HepG2 (cell line): ENCODE measurements around the gene CCDC18. TPM values are rescaled to one million over a fixed set of nuclear protein-coding genes. Genes with fewer than 3 reads are reported as not detected.
"Not testable (repeated sequence)": the region's sequence is repeated elsewhere in the genome, so short reads cannot be mapped to it uniquely, and the experiment has no call there.

Experiments used
- ATAC-seq: fragments of 200-7000 bp; cut with Tn5 transposase; 3 replicates; pipeline ENCODE4 v1.9.1; 2020; ENCODE audit warnings: mild to moderate bottlenecking, moderate library complexity
- BruUV-seq: library from RNA; stranded (reverse); fragments of 400-500 nt; replicated peaks from 2 replicates; lab custom pipeline; 2021; lab: Mats Ljungman, UMichigan
- CTCF ChIA-PET: fragments of 300-600 bp; formaldehyde crosslinking; extraction: SDS; loops from one replicate; lab custom pipeline; 2021; ENCODE audit warnings: low total read pairs, inconsistent platforms, low intra/inter-chr PET ratio; lab: Yijun Ruan, JAX
- POLR2A ChIA-PET: fragments of 350-600 bp; sonication (Branson Sonifier 250); formaldehyde crosslinking; loops from one replicate; lab custom pipeline; 2020; ENCODE audit warnings: antibody characterized with exemption, inconsistent platforms; lab: Yijun Ruan, JAX
- DNase-seq: peaks from one replicate; pipeline ENCODE4 v3.0.0-alpha.2; 2015; ENCODE audit warnings: low spot score
- FAIRE-seq: peaks from 3 replicates; lab custom pipeline; 2011; peaks lifted over from hg19 to GRCh38; lab: Jason Lieb, UNC
- H2AFZ ChIP-seq: one replicate; pipeline ENCODE4 v1.6.1; 2011; ENCODE audit warnings: low read length, inconsistent platforms
- H3K27ac ChIP-seq: fragments of 300-600 bp; 3 replicates; pipeline ENCODE4 v1.8.0; 2011; ENCODE audit warnings: mixed run types, mild to moderate bottlenecking, mixed read lengths, low read length, inconsistent platforms; ENCODE audit not compliant: insufficient read depth; ENCODE audit errors: extremely low read length
- H3K27me3 ChIP-seq, 2 experiments: fragments of 200-600 bp in 1 of 2; 2 replicates in 1 of 2; 3 replicates in 1 of 2; pipeline versions ENCODE4 v1.6.0 to v1.8.0; 2011; ENCODE audit warnings: low read length in 2 of 2, mild to moderate bottlenecking in 2 of 2, moderate library complexity in 2 of 2, inconsistent platforms in 1 of 2; ENCODE audit not compliant: insufficient read depth in 2 of 2, control insufficient read depth in 1 of 2
- H3K36me3 ChIP-seq, 2 experiments: fragments of 200-600 bp in 1 of 2; replicated peaks in 1 of 2; 2 replicates in 1 of 2; 3 replicates in 1 of 2; pipeline versions ENCODE4 v1.5.1 to v1.8.0; 2011; ENCODE audit warnings: low read length in 2 of 2, inconsistent platforms in 1 of 2; ENCODE audit not compliant: insufficient read depth in 2 of 2, control insufficient read depth in 1 of 2
- H3K4me1 ChIP-seq: 2 replicates; pipeline ENCODE4 v1.5.1; 2012; ENCODE audit warnings: low read length, inconsistent platforms; ENCODE audit not compliant: insufficient read depth
- H3K4me2 ChIP-seq: 2 replicates; pipeline ENCODE4 v1.6.0; 2011; ENCODE audit warnings: low read depth, low read length, inconsistent platforms
- H3K4me3 ChIP-seq, 3 experiments: fragments of 200-600 bp in 1 of 3; sonication (generic), shearing (Covaris generic) in 1 of 3; replicated peaks in 1 of 3; 2 replicates each; pipeline ENCODE4 v1.5.1; 2011 to 2016; ENCODE audit warnings: low read length in 3 of 3, inconsistent platforms in 2 of 3, low read depth in 2 of 3, mild to moderate bottlenecking in 2 of 3, control low read depth in 1 of 3, mixed read lengths in 1 of 3; ENCODE audit not compliant: insufficient read depth in 1 of 3
- H3K79me2 ChIP-seq: one replicate; pipeline ENCODE4 v1.6.1; 2011; ENCODE audit warnings: low read length, inconsistent platforms; ENCODE audit not compliant: insufficient read depth
- H3K9ac ChIP-seq: 2 replicates; pipeline ENCODE4 v1.6.0; 2011; ENCODE audit warnings: mild to moderate bottlenecking, low read depth, low read length, inconsistent platforms; ENCODE audit not compliant: insufficient read depth
- H3K9me3 ChIP-seq: 2 replicates; pipeline ENCODE4 v1.5.1; 2012; ENCODE audit warnings: mild to moderate bottlenecking, low read length
- H4K20me1 ChIP-seq: 2 replicates; pipeline ENCODE4 v1.6.0; 2011; ENCODE audit warnings: inconsistent platforms, mild to moderate bottlenecking, low read length, moderate library complexity; ENCODE audit not compliant: insufficient read depth
- E2F5 ChIP-seq: sonication (generic); formaldehyde crosslinking; conservative IDR thresholded peaks from 2 replicates; pipeline ENCODE4 v1.4.0; 2020; ENCODE audit warnings: missing genetic modification reagents
- FIP1L1 ChIP-seq: fragments of 200-400 bp; formaldehyde crosslinking; IDR thresholded peaks from 2 replicates; pipeline ENCODE4 v1.6.1; 2018; ENCODE audit warnings: low read depth, mild to moderate bottlenecking, low read length, moderate library complexity, borderline replicate concordance; ENCODE audit not compliant: insufficient read depth
- FOXJ3 ChIP-seq: sonication (generic); formaldehyde crosslinking; IDR thresholded peaks from 2 replicates; pipeline ENCODE4 v1.4.0; 2020; ENCODE audit warnings: missing genetic modification reagents, mild to moderate bottlenecking, borderline replicate concordance
- KAT8 ChIP-seq: IDR thresholded peaks from 2 replicates; pipeline ENCODE4 v1.6.1; 2016; ENCODE audit warnings: missing genetic modification reagents, missing compliant biosample characterization
- KDM5A ChIP-seq: fragments of 200-600 bp; sonication (generic); IDR thresholded peaks from 2 replicates; pipeline ENCODE4 v1.7.0; 2018; ENCODE audit warnings: antibody characterized with exemption, mild to moderate bottlenecking, low read length, borderline replicate concordance
- ZNF407 ChIP-seq: sonication (generic); formaldehyde crosslinking; IDR thresholded peaks from one replicate; pipeline ENCODE4 v1.5.1; 2020; ENCODE audit warnings: mild to moderate bottlenecking, missing genetic modification reagents; ENCODE audit errors: not compliant biosample characterization
- ZNF577 ChIP-seq: sonication (generic); formaldehyde crosslinking; IDR thresholded peaks from 2 replicates; pipeline ENCODE4 v1.4.0; 2020; ENCODE audit warnings: mild to moderate bottlenecking, low read depth, missing genetic modification reagents, borderline replicate concordance
- ZNF703 ChIP-seq: sonication (generic); formaldehyde crosslinking; IDR thresholded peaks from 2 replicates; pipeline ENCODE4 v1.5.1; 2020; ENCODE audit warnings: missing genetic modification reagents, mild to moderate bottlenecking, moderate library complexity, borderline replicate concordance
- WGBS: methylation state at CpG from one replicate; pipeline ENCODE4 v1.1.6; 2017; ENCODE audit warnings: low lambda C conversion rate; 5-methylcytosine and 5-hydroxymethylcytosine counted together
- in situ Hi-C: cut with HindIII; loops from 2 replicates; pipeline ENCODE4 v1.10.0; 2017; ENCODE audit warnings: low pct_unique_long_range_greater_than_20kb; ENCODE audit not compliant: extremely low pct_ligation_motif_present
- intact Hi-C: fragments of 100-400 bp; cut with micrococcal nuclease; formaldehyde crosslinking; loops from one replicate; pipeline ENCODE4 v1.10.0; 2022; ENCODE audit not compliant: unreplicated experiment
- polyA plus RNA-seq, 8 experiments: library from polyadenylated mRNA; depleted of rRNA in 3 of 8; stranded (reverse) in 7 of 8; unstranded in 1 of 8; fragments of >200 nt; fragmentation: Illumina TruSeq in 4 of 8; extraction: Trizol in 4 of 8; gene quantifications; 2 replicates each; pipeline versions ENCODE4 v1.2.1 to v1.2.3, GENCODE V29; 2011 to 2016; ENCODE audit warnings: low read depth in 4 of 8, missing spikeins in 1 of 8, mixed read lengths in 1 of 8; ENCODE audit not compliant: insufficient read depth in 1 of 8
- total RNA-seq, 5 experiments: library from RNA; depleted of rRNA; stranded (reverse); fragments of >200 nt; fragmentation: Illumina TruSeq; extraction: Trizol; gene quantifications; 2 replicates each; pipeline ENCODE4 v1.2.3, GENCODE V29; 2016; ENCODE audit warnings: low read depth in 1 of 5

The CCDC18 gene
- total and polyA plus RNA-seq, 2 of the 13 experiments (the other 11 are each of a cell fraction or from before 2014, with no cell fraction given), result 1.9 to 18.4 TPM

GRCh38 chr1:93163314-93163713, 17.2 kb upstream of the CCDC18 start:
- 96% methylated on average over 8 of the region's 8 CpGs for WGBS
- Histone ChIP-seq H3K36me3 (peaks cover 4 to 27% of the 10 kb centered on the region in 2 experiments; a peak in 4 of 5 replicates), H3K79me2 (peaks cover 66% of the 10 kb centered on the region)
- in situ Hi-C loops, H4K20me1 ChIP-seq, H3K4me3 ChIP-seq, FAIRE-seq, H3K27ac ChIP-seq, CTCF ChIA-PET, DNase-seq, H3K9ac ChIP-seq, H3K4me1 ChIP-seq, H3K9me3 ChIP-seq, BruUV-seq, intact Hi-C loops, H3K4me2 ChIP-seq, H3K27me3 ChIP-seq, ATAC-seq, H2AFZ ChIP-seq: not testable (repeated sequence)
- POLR2A ChIA-PET, result interaction anchor here (1.5 kb wide), 1 partner anchor 9 kb away, joined by 4 read pairs; no protein-coding TSS in a partner anchor

GRCh38 chr1:93164816-93165215, 15.7 kb upstream of the CCDC18 start:
- WGBS, result 100% methylated on average over 2 of the region's 2 CpGs
- H3K9ac ChIP-seq, result no peak overlapping the region
- BruUV-seq, result no TSS peak

More at GRCh38 chr1:93164816-93165215, 15.7 kb upstream of the CCDC18 start:
- FAIRE-seq (no peak), DNase-seq (no peak), ATAC-seq (no peak)
- H3K27me3 ChIP-seq, result no peaks in the 10 kb centered on the region
- H4K20me1 ChIP-seq, result no peaks in the 10 kb centered on the region; the same call in 1 of the 2 replicates
- no peak for TF ChIP-seq ZNF407 (CRISPR knock-in tag)
- no peak for TF ChIP-seq FIP1L1
- TF ChIP-seq ZNF703, result no peak
- no peak for TF ChIP-seq KDM5A
- no peak for TF ChIP-seq KAT8 (CRISPR knock-in tag)
- TF ChIP-seq FOXJ3 (CRISPR knock-in tag), result no peak
- no peak for TF ChIP-seq ZNF577 (CRISPR knock-in tag)
- no peak for TF ChIP-seq E2F5 (CRISPR knock-in tag)
- H3K4me1 ChIP-seq, result no peaks in the 10 kb centered on the region; the same call in 1 of the 2 replicates
- no peak overlapping the region for H3K4me3 ChIP-seq
- H2AFZ ChIP-seq, result no peak overlapping the region
- peaks cover 79% of the 10 kb centered on the region for H3K79me2 ChIP-seq
- CTCF ChIA-PET, result no interaction called here
- H3K9me3 ChIP-seq, result no peaks in the 10 kb centered on the region; the same call in 1 of the 2 replicates
- in situ Hi-C loops, result no loop called here
- H3K36me3 ChIP-seq, result peaks cover 2 to 16% of the 10 kb centered on the region in 2 experiments; a peak in 3 of 5 replicates
- no peak overlapping the region for H3K4me2 ChIP-seq
- intact Hi-C loops, result no loop called here
- H3K27ac ChIP-seq, result no peak overlapping the region
- POLR2A ChIA-PET, result interaction anchor here (1.1 to 1.5 kb wide), 2 partner anchors 8 to 180 kb away, joined by 4 read pairs; partner anchors contain the start of gene DR1
